DMS53 treated with DMSO at 0.1 percent for 48 hours (cell line): ENCODE data around the gene NEK4.
"Not testable (repeated sequence)": the region's sequence is repeated elsewhere in the genome, so short reads cannot be mapped to it uniquely, and the experiment has no call there.

Experiments
- DNase-seq: peaks from one replicate; lab custom pipeline; 2025; ENCODE audit not compliant: unreplicated experiment; lab: John Stamatoyannopoulos, UW

NEK4 gene

DNA sequence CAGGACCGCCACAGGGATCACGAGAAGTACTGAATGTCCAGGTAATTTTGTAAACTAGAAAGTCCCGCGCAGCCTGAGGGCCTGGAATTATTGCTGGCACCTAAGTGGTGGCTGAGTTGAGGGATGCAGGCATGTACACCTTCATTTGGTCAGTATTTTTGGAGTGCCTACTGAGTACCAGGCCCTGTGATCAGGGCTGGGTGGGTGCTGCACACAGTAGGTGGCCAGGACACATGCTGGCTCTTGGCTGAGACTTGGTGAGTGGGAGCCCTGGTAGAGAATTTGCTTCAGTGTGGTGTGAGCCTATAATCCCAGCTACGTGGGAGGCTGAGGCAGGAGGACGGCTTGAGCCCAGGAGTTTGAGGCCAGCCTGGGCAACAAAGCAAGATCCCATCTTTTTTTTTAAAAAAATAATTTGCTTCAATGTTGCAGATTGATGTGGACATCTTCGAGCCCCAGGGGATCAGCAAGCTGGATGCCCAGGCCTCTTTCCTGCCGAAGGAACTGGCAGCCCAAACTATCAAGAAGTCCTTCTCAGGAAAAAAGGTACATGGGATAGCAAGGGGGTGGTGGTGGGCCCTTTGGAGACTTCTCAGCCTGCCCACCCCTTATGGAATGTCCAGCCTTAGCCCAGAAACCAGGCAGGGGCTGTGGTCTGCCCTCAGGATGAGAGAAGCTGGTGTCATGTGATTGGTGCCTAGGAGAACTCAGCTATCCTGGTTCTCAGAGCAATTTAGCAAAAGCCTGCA, 9.3 kb upstream of the NEK4 start:
- DNase-seq = no peak

DNA sequence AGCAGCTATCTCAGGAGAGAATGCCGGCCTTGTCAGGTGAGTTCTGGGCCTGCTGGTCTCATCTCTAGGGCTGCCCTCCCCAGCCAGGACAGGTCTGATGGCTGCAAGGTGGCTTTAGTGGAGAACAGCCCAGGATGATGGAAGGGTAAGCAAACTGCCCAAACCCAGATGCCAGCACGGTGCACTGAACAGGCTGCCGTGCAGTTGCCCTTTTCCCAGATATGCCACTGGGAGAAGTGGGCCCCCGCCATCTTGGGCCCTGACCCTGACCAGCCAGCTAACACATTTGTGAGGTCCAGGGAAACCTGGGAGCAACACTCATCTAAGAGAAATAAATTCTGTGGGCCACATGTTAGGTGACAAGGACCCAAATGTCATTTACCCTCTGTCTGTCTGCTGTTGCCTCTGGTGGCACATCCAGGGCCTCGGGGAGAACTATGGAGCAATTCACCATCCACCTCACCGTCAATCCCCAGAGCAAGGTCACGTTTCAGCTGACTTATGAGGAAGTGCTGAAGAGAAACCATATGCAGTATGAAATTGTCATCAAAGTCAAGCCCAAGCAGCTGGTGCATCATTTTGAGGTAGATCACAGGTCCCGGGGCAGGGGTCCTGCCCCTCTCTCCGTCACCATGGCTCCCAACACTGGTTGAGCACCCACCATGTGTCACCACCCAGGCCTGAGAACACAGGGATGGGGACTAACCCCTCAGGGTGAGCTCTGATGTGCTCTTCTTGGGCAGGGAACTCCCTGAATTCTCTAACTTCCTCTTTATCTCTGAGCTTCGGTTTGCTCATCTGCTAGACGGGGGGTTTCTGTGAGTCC, 8.5 kb upstream of the NEK4 start:
- DNase-seq = no peak

DNA sequence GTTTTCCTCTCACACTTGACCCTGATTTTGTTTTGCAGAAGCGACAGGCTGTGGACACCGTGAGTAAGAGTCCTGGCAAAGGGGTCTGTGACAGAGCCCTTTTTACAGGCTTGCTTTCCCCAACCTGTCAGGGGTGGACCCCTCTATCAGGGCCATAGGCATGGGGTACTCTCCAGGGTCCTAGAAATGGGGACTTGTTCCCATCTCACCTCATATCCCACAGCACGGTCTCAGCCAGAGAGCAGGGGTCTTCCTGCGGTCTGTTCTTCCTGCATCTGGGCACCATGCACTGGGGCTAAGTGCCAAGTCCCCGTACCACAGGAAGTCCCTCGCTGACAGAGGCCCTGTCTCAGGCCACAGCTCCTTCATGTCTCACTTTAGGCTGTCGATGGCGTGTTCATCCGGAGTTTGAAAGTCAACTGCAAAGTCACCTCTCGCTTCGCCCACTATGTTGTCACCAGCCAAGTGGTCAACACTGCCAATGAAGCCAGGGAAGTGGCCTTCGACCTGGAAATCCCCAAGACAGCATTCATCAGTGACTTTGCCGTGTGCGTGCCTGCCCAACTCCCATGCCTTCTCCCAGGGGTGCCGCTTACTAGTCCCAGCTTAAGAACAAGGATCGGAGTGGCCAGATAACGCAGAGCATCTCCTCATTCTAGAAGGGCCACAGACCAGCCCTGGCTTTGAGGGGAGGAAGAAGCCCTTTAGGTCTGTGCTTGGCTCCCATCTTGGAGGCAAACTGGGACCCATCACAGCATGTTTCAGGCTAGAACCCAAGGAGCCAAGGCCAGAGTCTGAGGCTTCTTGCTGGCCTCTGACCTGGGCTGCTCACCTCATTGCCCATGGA, 7.4 kb upstream of the NEK4 start:
- no peak for DNase-seq

DNA sequence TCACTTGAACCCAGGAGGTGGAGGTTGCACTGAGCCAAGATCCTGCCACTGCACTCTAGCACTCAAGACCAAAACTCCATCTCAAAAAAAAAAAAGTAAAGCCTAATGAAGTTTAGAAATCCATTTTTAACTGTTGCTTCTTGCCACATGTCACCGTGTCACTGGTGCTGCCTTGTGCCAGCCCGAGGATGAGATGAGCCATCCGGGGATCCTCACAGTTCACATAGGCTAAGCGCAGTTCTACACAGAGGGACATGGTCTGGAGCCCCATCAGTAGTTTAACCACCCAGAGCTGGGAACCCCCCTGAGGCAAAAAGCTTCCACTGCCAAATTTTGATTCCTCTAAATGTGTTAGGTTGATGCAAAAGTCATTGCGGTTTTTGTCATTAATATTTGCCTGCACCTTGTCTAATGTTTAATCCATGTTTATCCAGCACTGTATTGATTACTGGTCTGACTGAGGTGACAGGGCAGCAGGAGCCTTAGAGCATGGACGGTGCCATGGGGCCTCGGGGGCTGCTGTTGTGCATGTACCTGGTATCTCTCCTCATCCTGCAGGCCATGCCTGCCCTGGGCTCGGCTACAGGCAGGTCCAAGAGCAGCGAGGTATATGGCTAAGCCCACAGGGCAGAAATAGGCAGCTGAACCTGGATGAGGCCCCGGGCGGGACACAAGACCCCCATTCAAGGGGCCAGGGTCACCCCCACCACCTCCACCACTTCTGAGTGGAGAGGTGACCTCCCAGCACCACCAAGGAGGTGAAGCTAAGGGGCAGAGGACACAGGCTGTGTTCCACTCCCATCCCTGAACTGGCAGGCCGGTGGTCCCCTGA, 6.6 kb upstream of the NEK4 start, which contains the start of gene ITIH1:
TSS of gene ITIH1 (plus strand) at position 473 of the 832 bp plus-strand sequence. CDS start at position 490, 17 bp downstream.
- DNase-seq = no peak

DNA sequence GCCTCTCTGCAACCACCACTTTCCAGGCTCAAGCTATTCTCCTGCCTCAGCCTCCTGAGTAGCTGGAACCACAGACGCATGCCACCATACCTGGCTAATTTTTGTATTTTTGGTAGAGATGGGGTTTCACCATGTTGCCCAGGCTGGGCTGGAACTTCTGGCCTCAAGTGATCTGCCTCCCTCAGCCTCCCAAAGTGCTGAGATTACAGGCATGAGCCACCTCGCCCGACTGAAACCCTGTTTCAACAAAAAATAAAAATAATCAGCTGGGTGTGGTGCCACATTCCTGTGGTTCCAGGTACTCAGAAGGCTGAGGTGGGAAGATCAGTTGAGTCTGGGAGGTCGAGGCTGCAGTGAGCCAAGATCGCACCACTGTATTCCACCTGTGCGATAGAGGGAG, 5.7 kb upstream of the NEK4 start:
- DNase-seq = not testable (repeated sequence)

DNA sequence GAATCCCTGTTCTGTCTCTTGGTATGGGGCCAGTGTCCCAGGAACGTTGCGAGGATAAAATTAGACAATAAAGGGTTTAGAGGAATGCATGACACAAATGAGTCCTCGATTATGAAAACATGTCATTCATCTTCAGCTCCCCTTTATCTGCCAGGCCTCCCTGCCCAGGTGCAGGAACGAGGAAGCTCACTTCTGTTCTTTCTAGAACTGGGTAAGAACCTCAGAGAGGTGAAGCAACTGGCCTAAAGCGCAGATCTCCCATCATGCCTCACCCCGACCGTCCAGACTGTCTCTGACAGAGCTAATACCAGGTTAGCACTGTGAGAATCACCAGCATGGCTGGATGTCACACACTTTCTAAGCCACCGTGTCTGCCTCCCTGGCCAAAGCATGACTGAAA, 5.1 kb upstream of the NEK4 start:
- no peak for DNase-seq

DNA sequence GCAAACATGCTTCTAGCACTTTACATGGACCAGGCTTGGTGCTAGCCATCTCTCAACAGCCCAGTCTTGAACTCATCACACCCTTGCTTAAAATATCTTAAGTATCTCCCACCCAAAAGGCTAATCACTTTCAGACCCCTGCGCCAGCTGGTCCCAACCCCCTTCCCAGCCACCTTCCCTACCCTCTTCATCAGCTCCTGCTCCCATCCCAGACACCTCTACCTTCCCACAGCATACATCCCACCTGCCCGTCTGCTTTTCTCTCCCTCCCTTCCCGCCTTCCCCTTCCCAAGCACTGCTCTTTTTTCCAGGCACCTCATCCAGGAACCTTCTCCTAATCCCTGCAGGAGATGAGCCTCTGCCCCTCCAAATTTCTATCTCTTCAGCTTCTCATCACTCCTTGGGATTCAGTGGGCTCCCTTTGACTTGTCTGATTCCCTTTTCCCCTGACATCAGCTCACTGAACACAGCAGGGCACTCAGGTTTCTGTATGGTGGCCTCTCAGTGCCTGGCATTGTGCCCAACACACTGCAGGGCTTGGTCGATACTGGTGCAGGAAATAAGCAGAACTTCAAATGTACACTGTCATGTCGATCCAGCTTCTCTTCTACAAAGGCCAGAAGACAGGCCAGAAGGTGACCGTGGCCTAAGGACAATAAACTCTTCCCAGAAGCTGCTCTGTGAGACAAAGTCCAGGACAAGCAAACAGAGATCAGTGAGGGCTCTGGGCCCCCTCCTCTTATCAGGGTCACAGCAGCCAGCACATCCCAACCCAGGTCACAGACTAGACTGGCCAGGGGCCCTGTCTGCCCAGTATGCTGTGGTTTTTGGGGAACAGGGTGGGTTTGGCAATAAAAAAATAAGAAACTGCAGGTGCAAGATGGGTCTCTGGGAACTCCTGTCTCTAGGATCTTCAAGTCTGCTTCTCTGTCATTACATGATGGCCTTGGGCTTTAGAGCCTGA, 4.4 kb upstream of the NEK4 start:
- no peak for DNase-seq

DNA sequence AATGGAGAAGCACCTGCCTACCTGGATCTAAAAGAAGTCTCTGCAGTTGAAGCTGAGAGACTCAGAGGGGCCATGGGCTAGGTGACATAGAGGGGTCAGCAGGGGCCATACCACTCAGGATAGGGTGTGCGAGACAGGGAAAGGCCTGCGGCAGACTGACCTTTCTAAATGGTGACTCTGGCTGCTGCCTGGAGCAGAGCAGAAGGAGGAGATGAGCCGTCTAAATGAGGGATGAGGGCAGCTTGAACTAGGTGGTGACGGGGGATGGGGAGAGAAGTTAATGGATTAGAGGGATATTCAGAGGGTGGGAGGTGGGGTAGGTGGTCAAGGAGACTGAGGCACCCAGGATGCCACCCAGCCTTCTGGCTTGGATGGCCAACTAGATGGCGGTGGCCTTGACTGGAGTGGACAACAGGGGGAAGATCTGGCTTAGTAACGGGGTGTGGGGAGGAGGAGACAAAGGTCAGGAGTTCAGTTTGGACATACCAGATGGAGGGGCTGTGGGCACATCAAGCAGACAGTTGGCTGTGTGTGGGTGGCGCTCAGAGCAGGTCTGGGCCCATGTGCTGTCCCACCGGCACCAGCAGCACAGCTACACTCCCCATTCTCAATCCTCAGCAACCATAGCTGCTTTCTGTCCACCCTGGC, 3.5 kb upstream of the NEK4 start:
- no peak for DNase-seq

DNA sequence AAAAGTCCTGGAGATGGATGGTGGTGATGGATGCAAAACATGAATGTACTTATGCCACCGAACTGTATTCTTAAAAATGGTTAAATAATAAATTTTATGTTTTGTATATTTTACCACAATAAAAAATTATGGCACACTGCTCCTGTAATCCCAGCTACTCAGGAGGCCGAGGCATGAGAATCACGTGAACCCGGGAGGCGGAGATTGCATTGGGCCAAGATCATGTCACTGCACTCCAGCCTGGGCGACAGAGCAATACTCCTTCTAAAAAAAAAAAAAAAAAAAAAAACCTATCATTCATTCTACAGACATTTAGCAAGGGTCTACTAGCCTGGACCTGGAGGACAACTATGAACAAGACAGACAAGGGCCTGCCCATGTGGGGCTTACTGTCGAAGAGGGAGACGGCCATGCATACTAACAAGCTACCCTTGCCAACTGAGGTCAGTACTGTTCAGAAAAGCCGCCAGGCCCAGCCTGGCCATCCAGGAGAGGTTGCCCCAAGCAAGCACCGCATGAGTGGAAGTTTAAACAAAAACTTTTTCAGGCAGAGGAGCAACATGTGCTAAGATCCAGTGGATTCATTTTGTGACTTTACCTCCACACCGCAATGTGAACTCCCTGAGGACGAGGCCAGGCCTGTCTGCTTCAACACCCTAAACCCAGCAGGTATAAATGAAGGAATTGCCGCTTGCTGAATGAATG, 2.8 kb upstream of the NEK4 start:
- no peak for DNase-seq

DNA sequence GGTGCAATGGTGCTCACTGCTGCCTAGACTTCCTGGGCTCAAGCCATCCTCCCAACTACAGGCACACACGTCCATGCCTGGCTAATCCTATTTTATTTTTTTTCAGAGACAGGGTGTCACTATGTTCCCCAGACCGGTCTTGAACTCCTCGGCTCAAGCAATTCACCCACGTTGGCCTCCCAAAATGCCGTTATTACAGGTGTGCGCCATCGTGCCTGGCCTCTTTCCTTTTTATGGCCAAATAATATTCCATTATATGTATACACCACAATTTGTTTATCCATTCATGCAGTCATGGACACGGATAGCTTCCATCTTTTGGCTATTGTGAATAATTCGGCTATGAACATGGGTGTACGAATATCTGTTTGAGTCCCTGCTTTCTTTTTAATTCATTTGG, 962 bp upstream of the NEK4 start:
- DNase-seq = no peak

DNA sequence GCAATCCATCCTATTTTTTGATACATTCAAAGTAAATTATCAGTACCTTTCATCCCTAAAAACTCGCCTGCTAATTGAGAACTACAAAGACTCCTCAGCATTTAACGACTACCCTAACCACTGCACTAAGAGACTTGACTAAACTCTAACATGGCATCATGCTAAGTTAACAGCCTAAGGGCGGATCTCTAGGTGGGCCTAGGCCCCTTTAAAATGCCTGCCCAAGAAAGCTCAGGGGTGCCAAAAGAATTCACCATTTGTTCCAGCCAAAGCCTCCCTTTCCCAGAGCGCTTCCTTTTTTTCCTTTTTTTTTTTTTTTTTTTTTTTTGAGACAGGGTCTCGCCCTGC, 568 bp upstream of the NEK4 start:
- no peak for DNase-seq

DNA sequence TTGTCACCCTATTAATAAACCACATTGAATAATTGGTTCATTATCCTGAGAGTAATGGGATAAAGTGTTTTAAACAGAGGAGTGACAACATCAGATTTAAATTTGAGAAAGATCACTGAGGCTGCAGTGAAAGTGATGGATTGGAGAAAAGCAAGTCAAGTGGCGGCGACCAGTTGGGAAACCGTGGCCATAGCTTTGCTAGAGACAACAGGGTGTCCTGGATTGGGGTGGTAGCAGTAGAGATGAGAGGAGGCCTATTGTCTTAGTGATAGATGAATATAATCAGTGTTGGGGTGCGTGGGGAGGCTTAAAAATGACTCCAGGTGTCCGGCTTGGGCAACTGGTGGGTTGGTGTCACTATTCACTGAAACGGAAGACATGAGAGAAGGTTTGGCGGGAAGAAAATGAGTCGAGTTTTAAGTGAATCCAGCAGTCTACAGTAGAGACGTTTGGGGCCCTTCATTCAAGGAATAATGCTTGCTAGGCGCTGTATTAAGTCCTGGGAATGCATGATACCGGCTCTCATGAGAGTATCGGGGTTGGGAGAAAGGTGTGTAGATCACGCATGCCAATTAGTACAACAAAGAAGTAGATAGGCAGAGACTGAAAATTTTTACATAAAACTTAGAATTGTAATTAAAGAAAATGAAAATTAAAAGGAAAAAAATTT, 819 bp downstream of the NEK4 start:
- DNase-seq = no peak

DNA sequence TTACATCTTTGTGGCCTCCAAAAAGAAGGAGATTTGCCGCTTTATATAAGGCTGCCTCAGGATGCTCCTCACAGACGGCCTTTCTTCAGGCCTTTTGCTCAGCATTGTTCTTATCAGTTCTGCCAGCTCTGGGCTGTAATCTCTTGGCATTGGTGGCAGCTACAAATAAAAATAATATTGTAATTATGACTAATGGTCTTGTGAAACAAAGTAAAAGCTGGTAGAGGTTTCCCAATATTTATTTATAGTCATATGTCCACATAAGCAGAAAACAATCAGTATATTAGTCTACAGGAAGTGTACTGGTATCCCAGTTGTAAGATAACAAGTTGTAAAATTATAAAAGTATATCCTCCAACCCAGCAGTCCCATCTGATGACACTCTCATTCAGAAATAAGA, 7.3 kb downstream of the NEK4 start:
- DNase-seq = no peak

DNA sequence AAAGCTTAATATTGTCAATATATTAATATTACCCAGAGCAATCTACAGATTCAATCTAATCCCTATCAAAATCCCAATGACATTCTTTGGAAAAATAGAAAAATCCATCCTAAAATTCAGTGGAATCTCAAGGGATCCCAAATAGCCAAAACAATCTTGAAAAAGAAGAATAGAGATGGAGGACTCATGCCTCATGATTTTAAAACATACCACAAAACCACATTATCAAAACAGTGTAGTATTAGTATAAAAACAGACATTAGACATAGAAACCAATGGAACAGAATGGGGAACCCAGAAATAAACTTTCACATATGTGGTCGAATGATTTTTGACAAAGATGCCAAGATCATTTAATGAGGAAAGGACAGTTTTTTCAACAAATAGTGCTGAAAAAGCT, 14.6 kb downstream of the NEK4 start:
- no peak for DNase-seq

DNA sequence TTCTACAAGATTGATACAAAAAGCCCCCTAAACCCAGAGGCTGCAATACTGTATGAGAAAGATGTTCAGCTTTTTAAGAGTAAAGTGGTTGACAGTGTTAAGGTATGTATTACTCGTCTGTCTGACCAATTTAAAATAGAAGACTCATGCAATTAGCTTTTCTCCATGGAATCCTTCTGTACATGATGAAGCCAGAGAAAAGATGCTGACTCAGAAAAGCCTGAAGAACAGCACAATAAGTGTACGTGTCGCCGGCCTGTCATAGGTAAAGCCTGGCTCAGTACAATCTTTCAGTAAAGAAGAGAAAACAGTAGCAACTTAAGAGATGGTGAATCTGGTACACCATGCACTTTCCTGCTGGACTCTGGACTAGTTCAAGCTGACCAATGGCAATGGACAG, 16.4 kb downstream of the NEK4 start:
- no peak for DNase-seq

DNA sequence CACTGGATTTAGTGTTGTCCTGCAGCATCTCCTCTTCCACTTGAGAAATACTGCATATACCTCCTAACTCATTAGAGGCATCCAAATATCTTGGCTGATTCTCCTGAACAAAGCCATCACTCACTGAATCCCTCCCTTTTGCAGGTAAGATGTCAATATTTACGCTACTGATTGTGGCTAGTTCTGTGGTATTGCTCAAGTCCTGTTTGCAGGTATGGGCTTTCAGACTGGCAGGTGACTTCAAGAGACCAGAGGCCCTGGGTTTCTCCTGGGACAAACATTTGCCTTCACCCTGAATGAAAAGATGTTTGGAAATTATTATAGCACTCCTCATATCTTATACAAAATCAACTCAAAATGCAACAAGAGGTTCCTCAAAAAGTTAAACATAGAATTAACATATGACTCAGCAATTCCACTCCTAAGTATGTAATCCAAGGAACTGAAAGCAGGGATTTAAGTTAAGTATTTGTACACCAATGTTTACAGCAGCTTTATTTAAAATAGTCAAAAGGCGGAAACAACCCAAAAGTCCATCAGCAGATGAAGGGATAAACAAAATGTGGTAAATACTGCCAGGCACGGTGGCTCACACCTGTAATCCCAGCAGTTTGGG, 18.6 kb downstream of the NEK4 start:
- DNase-seq = no peak

DNA sequence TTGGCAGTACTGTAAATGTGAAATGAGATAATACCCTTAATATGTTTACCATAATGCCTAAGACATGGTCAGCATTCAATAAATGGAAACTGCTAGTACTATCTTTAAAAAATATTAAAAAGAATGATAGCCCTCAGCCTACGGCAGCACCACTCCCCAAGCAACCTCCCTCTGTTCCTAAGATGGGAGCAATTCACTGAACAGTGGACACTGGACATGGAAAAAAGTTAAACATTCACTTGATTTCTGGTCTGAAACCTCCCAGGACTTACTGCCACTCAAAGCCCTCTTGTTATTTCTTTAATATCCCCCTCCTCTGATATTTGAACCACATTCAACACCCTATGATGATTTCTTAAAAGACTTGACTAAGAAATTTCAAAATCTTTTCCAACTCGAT, 27.0 kb downstream of the NEK4 start:
- DNase-seq = no peak

DNA sequence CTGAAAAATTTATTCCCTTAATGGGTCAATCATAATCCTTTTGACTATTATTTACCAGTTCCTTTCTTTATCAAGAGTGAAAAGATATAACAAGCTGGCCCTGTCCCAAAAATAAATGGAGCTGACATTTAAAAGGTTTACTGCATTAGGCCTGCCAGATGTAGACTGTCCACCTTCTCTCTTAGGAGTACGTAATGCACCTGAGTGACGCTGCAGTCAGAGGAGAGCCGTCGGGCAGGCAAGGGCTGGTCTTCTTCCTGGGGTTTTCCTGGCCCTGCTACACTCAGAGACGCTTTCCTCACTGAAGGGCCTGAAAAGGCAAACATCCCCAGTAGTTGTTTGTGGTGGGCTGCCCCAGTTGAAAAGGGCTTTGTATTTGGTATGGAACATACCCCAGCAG, 27.6 kb downstream of the NEK4 start:
- DNase-seq = no peak
